Measurements from ENCODE around the gene ASXL3. TPM values are rescaled to one million over a fixed set of nuclear protein-coding genes. Genes with fewer than 3 reads are reported as not detected.

Gene ASXL3
- total RNA-seq, 1 donor from 2014 or later = 8.2 TPM

DNA sequence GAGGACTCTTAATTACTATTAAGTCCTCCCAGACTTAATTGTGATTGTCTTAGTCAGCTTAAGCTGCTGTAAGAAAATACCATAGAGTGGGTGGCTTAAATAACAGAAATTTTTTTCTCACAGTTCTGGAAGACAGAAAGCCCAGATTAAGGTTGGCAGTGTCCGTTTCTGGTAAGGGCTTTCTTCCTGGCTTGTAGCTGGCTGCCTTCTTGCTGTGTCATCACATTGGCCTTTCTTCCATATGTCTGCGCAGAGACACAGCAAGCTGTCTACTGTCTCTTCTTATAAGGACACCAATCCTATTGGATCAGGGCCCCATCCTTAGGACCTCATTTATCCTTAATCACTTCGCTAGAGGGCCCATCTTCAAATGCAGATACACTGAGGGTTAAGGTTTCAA is 38.5 kb downstream of the ASXL3 start:
- Histone ChIP-seq H3K9ac (ENCODE audit: low read length) (no peak overlapping the region), H3K79me2 (ENCODE audit: insufficient read depth, low read length) (no peaks in the 10 kb centered on the region), H3K4me1 (ENCODE audit: insufficient read depth, low read length) (no peaks in the 10 kb centered on the region), H3K36me3 (ENCODE audit: insufficient read depth, low read length) (no peaks in the 10 kb centered on the region), H4K20me1 (ENCODE audit: insufficient read depth, low read length) (no peaks in the 10 kb centered on the region), H3K4me2 (ENCODE audit: low read length) (no peak overlapping the region), H3K27me3 (ENCODE audit: insufficient read depth, low read length) (no peaks in the 10 kb centered on the region), H2AFZ (ENCODE audit: low read depth, low read length) (no peak overlapping the region), H3K9me3 (ENCODE audit: insufficient read depth, low read depth, low read length) (no peaks in the 10 kb centered on the region), H3K4me3 (ENCODE audit: insufficient read depth, low read depth, low read length) (no peak overlapping the region), H3K27ac (ENCODE audit: low read depth, low read length) (no peak overlapping the region)
- H3K4me3 Mint-ChIP-seq (ENCODE audit: unreplicated experiment) = no peak overlapping the region
- peaks cover 3% of the 10 kb centered on the region for H3K4me1 Mint-ChIP-seq (ENCODE audit: low read depth, unreplicated experiment)
- FAIRE-seq = no peak
- no peaks in the 10 kb centered on the region for H3K27me3 Mint-ChIP-seq (ENCODE audit: low read depth, unreplicated experiment)
- peaks cover 5% of the 10 kb centered on the region for H3K36me3 Mint-ChIP-seq (ENCODE audit: low read depth, unreplicated experiment)
- no peak overlapping the region for H3K27ac Mint-ChIP-seq (ENCODE audit: unreplicated experiment)
- DNase-seq (ENCODE audit: low read depth) = peak; percentile 28
- no peaks in the 10 kb centered on the region for H3K9me3 Mint-ChIP-seq (ENCODE audit: unreplicated experiment)
- no peak for TF ChIP-seq EZH2 (IDR thresholded peaks at IDR 0.05; ENCODE audit: insufficient read depth, low read length)
- TF ChIP-seq, protein P1, sequence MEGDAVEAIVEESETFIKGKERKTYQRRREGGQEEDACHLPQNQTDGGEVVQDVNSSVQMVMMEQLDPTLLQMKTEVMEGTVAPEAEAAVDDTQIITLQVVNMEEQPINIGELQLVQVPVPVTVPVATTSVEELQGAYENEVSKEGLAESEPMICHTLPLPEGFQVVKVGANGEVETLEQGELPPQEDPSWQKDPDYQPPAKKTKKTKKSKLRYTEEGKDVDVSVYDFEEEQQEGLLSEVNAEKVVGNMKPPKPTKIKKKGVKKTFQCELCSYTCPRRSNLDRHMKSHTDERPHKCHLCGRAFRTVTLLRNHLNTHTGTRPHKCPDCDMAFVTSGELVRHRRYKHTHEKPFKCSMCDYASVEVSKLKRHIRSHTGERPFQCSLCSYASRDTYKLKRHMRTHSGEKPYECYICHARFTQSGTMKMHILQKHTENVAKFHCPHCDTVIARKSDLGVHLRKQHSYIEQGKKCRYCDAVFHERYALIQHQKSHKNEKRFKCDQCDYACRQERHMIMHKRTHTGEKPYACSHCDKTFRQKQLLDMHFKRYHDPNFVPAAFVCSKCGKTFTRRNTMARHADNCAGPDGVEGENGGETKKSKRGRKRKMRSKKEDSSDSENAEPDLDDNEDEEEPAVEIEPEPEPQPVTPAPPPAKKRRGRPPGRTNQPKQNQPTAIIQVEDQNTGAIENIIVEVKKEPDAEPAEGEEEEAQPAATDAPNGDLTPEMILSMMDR (IDR thresholded peaks at IDR 0.05; ENCODE audit: insufficient read depth, low read depth, low read length) = no peak

DNA sequence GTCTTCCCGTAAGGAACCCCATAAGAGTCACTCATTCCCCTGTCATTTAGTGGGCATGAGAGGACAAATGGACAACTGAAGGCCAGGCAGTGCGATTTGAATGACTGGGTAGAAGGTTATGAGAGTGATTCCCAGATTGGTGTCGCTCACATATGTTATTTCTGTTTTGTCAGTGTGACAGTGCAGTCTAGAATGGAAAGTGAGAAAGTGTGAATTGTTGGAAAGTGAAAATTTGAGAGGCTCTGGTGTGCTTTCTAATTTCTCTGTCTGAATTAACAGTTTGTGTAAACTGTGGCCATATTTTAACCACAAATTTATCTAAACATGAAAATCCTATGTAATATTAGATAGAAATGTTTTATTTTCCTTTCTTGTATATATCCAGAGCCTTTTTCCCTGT is 49.1 kb downstream of the ASXL3 start:
- Mint-ChIP-seq H3K4me3 (ENCODE audit: unreplicated experiment) (no peak overlapping the region), H3K4me1 (ENCODE audit: low read depth, unreplicated experiment) (peaks cover 4% of the 10 kb centered on the region), H3K36me3 (ENCODE audit: low read depth, unreplicated experiment) (no peaks in the 10 kb centered on the region), H3K27ac (ENCODE audit: unreplicated experiment) (no peak overlapping the region), H3K9me3 (ENCODE audit: unreplicated experiment) (no peaks in the 10 kb centered on the region), H3K27me3 (ENCODE audit: low read depth, unreplicated experiment) (no peaks in the 10 kb centered on the region)
- FAIRE-seq (no peak), DNase-seq (ENCODE audit: low read depth) (no peak)
- no peak overlapping the region for H2AFZ ChIP-seq (ENCODE audit: low read depth, low read length)
- no peaks in the 10 kb centered on the region for H3K79me2 ChIP-seq (ENCODE audit: insufficient read depth, low read length)
- no peak overlapping the region for H3K9ac ChIP-seq (ENCODE audit: low read length)
- H3K9me3 ChIP-seq (ENCODE audit: insufficient read depth, low read depth, low read length) = no peaks in the 10 kb centered on the region
- no peak overlapping the region for H3K4me3 ChIP-seq (ENCODE audit: insufficient read depth, low read depth, low read length)
- H3K27me3 ChIP-seq (ENCODE audit: insufficient read depth, low read length) = no peaks in the 10 kb centered on the region
- H4K20me1 ChIP-seq (ENCODE audit: insufficient read depth, low read length) = no peaks in the 10 kb centered on the region
- TF ChIP-seq EZH2 (IDR thresholded peaks at IDR 0.05; ENCODE audit: insufficient read depth, low read length) = no peak
- TF ChIP-seq, protein P1 (IDR thresholded peaks at IDR 0.05; ENCODE audit: insufficient read depth, low read depth, low read length) = no peak
- H3K4me2 ChIP-seq (ENCODE audit: low read length) = no peak overlapping the region
- no peak overlapping the region for H3K27ac ChIP-seq (ENCODE audit: low read depth, low read length)
- H3K36me3 ChIP-seq (ENCODE audit: insufficient read depth, low read length) = no peaks in the 10 kb centered on the region
- no peaks in the 10 kb centered on the region for H3K4me1 ChIP-seq (ENCODE audit: insufficient read depth, low read length)

DNA sequence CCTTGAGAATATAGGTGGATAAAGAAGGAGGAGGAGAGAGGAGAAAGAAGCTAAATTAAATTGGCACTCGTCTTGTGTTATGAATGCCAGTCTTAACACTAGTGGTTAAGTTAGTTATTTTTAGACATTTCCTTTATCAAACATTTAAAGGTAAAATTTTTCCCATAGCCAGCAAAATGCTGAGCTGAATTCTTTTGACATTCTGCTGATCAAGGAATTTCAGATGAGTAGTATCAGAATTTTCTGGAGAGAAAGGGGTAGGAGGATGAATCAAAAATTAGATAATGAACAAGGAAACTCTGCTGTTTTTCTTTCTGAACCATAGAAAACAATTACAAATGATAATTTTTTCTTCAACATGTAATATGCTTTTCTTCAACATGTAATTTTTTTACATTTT is 52.5 kb downstream of the ASXL3 start:
- peaks cover 4% of the 10 kb centered on the region for H3K4me1 Mint-ChIP-seq (ENCODE audit: low read depth, unreplicated experiment)
- FAIRE-seq = no peak
- H3K9me3 Mint-ChIP-seq (ENCODE audit: unreplicated experiment) = no peaks in the 10 kb centered on the region
- Histone ChIP-seq H3K9ac (ENCODE audit: low read length) (no peak overlapping the region), H4K20me1 (ENCODE audit: insufficient read depth, low read length) (no peaks in the 10 kb centered on the region), H3K79me2 (ENCODE audit: insufficient read depth, low read length) (no peaks in the 10 kb centered on the region), H3K9me3 (ENCODE audit: insufficient read depth, low read depth, low read length) (no peaks in the 10 kb centered on the region), H3K4me2 (ENCODE audit: low read length) (no peak overlapping the region), H3K36me3 (ENCODE audit: insufficient read depth, low read length) (no peaks in the 10 kb centered on the region), H3K27ac (ENCODE audit: low read depth, low read length) (no peak overlapping the region), H2AFZ (ENCODE audit: low read depth, low read length) (no peak overlapping the region), H3K4me3 (ENCODE audit: insufficient read depth, low read depth, low read length) (no peak overlapping the region), H3K4me1 (ENCODE audit: insufficient read depth, low read length) (no peaks in the 10 kb centered on the region), H3K27me3 (ENCODE audit: insufficient read depth, low read length) (no peaks in the 10 kb centered on the region)
- TF ChIP-seq, protein P1 (IDR thresholded peaks at IDR 0.05; ENCODE audit: insufficient read depth, low read depth, low read length) = no peak
- TF ChIP-seq EZH2 (IDR thresholded peaks at IDR 0.05; ENCODE audit: insufficient read depth, low read length) = no peak
- DNase-seq (ENCODE audit: low read depth) = no peak
- no peak overlapping the region for H3K4me3 Mint-ChIP-seq (ENCODE audit: unreplicated experiment)
- H3K27ac Mint-ChIP-seq (ENCODE audit: unreplicated experiment) = no peak overlapping the region
- no peaks in the 10 kb centered on the region for H3K36me3 Mint-ChIP-seq (ENCODE audit: low read depth, unreplicated experiment)
- H3K27me3 Mint-ChIP-seq (ENCODE audit: low read depth, unreplicated experiment) = no peaks in the 10 kb centered on the region
